Fibroblast of lung (primary cell): ENCODE data around the gene FOLR2.

Experiments
- EZH2 ChIP-seq: IDR thresholded peaks from 2 replicates; pipeline ENCODE4 v1.5.1; 2012; ENCODE audit warnings: low read length, control low read depth, mild to moderate bottlenecking; ENCODE audit errors: missing control alignments
- TF ChIP-seq, protein P1 (sequence below), 2 donors: IDR thresholded peaks in 1 of 2; conservative IDR thresholded peaks in 1 of 2; 1 replicate in 1 of 2; 2 replicates in 1 of 2; pipeline ENCODE4 v1.5.1; 2011 to 2012; ENCODE audit warnings: low read length in 2 of 2, control low read depth in 1 of 2, inconsistent platforms in 1 of 2, low read depth in 1 of 2, mild to moderate bottlenecking in 1 of 2

GRCh38 chr11:72227316-72228228, 11.0 kb downstream of the FOLR2 start:
- TF ChIP-seq, protein P1, sequence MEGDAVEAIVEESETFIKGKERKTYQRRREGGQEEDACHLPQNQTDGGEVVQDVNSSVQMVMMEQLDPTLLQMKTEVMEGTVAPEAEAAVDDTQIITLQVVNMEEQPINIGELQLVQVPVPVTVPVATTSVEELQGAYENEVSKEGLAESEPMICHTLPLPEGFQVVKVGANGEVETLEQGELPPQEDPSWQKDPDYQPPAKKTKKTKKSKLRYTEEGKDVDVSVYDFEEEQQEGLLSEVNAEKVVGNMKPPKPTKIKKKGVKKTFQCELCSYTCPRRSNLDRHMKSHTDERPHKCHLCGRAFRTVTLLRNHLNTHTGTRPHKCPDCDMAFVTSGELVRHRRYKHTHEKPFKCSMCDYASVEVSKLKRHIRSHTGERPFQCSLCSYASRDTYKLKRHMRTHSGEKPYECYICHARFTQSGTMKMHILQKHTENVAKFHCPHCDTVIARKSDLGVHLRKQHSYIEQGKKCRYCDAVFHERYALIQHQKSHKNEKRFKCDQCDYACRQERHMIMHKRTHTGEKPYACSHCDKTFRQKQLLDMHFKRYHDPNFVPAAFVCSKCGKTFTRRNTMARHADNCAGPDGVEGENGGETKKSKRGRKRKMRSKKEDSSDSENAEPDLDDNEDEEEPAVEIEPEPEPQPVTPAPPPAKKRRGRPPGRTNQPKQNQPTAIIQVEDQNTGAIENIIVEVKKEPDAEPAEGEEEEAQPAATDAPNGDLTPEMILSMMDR (conservative IDR thresholded peaks at IDR 0.05 in 1 of 2, IDR thresholded peaks at IDR 0.05 in 1 of 2; ENCODE audit: low read depth in 1 of 2, low read length in 2 of 2): no peak
- no peak for TF ChIP-seq EZH2
